Transverse colon (tissue), 3 donors: ENCODE results near the gene EIF2S2.

Source experiments
- EP300 ChIP-seq: sonication (generic); formaldehyde crosslinking; IDR thresholded peaks from one replicate; pipeline ENCODE4 v1.6.1; 2017; ENCODE audit warnings: antibody characterized with exemption, low read depth
- TF ChIP-seq, protein P1 (sequence below), 5 experiments: fragments of 200-600 bp in 3 of 5; fragments of 450-650 bp in 2 of 5; sonication (generic) in 3 of 5; IDR thresholded peaks; 1 replicate in 2 of 5; 2 replicates in 3 of 5; pipeline ENCODE4 v1.5.1; 2016 to 2017; ENCODE audit warnings: antibody characterized with exemption in 5 of 5, inconsistent platforms in 3 of 5, mild to moderate bottlenecking in 2 of 5, moderate library complexity in 1 of 5

DNA sequence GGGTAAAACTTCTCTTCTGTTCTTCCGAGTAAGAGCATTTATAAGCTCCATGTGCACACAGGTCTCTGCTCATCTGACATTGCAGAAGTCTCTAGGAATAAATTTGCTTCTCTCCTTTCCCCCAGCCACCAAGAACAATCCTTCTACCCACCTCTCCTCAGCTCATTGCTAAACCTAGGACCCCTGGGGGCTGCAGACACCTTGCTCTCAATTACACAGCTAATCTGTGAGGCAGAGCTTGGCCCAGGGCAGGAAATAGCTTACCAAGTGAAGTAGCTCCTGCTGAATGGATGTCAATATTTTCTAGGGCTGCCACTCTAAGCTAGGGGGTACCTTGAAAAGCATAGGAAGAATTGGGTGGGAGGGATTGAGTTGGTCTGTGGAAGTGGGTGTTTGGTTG lies 44.0 kb downstream of the EIF2S2 start:
- TF ChIP-seq, protein P1, sequence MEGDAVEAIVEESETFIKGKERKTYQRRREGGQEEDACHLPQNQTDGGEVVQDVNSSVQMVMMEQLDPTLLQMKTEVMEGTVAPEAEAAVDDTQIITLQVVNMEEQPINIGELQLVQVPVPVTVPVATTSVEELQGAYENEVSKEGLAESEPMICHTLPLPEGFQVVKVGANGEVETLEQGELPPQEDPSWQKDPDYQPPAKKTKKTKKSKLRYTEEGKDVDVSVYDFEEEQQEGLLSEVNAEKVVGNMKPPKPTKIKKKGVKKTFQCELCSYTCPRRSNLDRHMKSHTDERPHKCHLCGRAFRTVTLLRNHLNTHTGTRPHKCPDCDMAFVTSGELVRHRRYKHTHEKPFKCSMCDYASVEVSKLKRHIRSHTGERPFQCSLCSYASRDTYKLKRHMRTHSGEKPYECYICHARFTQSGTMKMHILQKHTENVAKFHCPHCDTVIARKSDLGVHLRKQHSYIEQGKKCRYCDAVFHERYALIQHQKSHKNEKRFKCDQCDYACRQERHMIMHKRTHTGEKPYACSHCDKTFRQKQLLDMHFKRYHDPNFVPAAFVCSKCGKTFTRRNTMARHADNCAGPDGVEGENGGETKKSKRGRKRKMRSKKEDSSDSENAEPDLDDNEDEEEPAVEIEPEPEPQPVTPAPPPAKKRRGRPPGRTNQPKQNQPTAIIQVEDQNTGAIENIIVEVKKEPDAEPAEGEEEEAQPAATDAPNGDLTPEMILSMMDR (IDR thresholded peaks at IDR 0.05): no peak
- TF ChIP-seq EP300: no peak
